ENCODE measurements around the gene ZNF362.
"Not testable (repeated sequence)": the region's sequence is repeated elsewhere in the genome, so short reads cannot be mapped to it uniquely, and the experiment has no call there.

ZNF362 gene, protein sequence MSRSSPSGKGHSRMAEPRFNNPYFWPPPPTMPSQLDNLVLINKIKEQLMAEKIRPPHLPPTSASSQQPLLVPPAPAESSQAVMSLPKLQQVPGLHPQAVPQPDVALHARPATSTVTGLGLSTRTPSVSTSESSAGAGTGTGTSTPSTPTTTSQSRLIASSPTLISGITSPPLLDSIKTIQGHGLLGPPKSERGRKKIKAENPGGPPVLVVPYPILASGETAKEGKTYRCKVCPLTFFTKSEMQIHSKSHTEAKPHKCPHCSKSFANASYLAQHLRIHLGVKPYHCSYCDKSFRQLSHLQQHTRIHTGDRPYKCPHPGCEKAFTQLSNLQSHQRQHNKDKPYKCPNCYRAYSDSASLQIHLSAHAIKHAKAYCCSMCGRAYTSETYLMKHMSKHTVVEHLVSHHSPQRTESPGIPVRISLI

DNA sequence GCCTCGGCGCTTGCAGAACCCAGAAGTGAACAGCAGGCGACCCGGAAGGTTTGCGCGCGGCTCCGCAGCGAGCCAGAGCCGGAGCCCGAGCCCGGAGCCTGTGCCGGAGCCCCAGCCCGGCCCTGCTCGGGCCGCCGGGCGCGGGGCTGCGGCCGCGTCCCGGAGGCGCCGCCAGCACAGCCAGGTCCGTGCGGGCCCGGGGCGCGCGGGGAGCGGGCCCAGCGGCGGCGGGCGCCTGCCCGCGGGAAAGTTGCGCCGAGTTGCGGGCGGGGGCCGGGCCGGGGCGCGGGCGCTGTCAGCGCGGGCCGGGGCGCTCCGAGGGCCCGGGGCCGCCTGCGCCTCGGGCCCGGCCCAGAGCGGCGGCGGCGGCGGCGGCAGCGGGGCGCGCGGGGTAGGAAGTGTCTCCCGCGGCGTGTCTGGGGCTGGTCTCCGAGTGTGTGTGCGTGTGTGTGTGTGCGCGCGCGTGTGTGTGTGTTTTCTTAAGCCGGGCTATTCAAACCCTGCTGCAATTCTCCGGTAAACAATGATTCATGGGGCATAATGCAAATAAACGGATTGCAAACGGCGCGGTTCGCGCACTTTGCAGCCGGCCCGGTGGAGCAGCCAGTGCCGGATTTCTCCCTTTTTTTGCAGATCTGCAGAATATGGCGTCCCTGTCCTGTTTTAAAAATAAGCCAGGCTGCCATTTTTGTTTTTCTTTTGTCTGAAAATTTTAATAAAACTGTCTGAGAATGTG, at the start of gene ZNF362:
Gene ZNF362, plus strand, starts transcription at position 22 of the 736 bp plus-strand sequence. CDS start 14,083 bp downstream, outside the sequence.
- peak; percentile 45 for DNase-seq

DNA sequence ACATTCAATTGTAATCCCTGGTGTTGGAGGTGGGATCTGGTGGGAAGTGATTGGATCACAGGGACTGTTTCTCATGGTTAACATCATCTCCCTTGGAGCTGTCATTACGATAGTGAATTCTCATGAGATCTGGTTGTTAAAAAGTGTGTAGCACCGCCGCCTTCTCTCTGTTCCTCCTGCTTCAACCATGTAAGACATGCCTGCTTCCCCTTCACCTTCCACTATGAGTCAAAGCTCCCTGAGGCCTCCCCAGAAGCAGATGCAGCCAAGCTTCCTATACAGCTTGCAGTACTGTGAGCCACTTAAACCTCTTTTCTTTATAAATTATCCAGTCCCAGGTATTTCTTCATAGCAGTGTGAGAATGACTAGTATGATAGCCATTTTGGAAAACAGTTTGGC, 44.3 kb upstream of the ZNF362 start:
- no peak for DNase-seq

DNA sequence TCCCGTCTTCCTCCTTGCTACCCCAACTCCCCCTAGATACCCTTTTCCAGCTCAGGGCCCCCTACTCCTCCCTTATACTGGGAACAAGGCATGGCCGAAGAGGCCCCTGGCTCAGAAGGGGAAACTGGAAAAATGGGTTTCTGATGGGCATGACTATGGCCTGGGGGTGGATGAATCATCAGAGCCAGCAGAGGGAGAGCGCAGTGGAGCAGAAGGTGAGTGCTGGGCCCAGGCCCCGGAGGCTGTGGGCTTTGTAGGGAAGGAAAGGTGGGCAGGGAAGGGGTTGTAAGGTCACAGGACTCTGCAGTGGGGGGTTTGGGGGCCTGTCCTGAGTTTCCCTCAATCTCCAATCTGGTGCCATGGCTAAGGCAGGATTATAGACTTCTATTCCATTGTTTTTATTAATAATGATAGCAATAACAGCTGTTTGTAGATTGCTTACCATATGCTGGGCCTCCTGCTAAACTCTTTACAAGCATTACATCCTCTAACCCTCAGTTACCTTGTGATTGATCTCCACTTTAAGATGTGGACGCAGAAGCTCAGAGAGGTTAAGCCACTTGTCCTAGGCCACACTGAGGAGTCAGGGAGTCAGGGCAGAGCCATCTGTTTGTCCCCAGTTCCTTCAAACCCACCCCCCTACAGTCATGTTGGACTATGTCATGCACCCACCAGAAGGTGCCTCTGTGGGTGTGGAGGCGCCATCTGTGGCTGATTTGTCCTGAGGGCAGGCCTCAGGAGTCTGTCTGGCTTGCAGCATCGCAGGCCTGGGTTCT, 36.2 kb upstream of the ZNF362 start:
- no peak for DNase-seq

DNA sequence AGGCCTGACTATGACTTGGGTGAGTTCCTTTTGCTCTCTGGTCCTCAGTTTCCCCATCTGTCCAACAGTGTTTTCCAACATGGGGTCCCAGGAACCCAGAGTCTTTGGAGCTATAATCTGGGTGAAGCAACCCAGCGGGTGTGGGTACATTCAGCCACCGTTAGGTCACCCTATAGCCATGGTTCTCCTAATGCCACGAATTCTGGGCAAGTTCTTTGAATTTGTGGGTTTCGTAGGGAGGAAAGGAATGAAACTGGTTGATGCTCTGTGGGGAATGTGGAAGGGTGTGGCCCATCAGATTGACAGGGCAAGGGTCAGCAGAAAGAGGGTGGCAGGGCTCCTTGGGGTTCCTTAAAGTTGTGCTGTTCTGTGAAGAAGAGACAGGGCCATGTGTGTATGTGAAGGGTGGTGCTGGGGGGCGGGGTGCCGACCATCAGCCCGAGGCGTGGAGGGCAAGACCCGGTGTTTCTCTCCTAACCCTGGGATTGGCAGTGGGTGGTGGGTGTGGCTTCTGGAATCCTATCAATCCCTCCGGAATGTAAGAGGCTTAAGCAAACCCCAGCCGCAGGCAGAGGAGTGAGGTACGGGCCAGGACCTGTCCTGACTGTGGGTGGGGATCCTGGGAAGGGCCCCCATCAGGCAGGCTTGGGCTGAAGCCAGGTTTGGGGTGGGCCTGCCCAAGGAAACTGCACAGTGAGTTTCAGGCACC, 35.5 kb upstream of the ZNF362 start:
- DNase-seq: no peak

DNA sequence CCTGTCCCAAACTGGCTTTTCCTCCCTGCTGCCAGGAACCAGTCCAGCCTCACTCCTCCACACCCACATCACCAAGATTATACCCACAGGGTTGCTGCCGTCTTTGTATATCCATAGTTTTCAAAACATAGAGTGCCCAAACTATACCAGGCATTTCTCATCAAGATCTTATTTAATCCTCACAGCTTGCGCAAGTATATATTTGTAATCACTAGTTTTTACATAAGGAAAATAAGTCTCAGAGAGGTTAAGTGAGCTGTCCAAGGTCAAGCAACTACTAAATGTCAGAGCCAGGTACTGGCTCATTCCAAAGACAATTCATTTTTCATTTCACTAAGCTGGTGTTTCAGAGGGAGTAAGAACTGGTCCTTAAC, 34.9 kb upstream of the ZNF362 start:
- DNase-seq: no peak

DNA sequence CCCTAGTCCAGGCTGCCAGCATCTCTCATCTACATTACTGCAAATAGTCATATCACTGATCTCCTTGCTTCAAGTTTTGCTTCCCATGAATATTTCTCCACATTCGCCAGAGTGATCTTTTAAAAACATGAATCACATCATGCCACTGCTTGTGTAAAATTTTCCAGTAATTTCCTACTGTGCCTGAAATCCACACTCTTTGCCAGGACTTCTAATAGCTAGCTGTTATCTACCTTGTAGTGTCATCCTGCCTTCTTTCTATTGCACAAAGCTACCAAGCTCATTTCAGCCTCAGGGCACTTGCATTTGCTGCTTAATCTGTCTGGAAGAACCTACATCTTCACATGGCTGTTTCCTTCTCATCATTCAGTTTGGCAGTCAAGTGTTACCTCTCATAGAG, 33.9 kb upstream of the ZNF362 start:
- DNase-seq: no peak

DNA sequence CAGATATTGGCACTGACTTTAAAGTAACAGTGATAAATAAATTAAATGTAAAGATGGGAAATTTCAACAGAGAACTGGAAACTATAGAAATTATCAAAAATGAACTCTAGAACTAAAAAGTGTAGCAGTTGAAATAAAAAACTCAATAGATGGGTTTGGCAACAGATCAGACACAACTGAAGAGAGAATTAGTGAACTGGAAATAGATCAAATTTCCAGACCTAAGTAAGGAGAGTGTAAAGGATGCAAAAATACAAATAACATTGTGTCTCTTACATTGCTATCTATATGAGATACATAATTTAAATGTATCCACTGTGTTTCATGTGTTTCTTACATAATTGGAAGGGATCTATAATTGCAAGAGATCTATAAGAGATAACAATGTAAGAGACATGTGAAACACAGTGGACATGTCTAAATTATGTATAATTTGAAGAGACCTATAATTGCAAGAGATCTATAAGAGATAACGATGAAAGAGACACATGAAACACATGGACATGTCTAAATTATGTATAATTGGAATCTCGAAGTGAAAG, 32.1 kb upstream of the ZNF362 start:
- no peak for DNase-seq

DNA sequence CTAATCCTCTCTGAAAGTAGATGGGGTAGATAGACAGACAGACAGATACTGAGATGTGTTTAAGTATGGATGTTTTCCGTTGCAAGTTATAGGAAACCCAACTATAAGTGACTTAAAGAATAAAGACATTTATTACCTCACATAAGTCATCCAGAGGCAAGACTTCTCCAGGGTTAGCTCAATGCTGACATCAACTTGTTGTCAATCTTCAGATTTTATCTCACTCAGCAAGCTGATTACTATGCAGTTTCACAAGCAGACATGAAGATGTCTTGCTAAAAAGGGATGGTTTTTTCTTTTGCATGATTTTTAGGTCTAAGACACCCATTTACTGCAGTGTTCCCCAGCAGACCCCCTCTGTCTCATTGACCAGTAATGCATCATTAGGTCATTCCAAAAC, 30.7 kb upstream of the ZNF362 start:
- no peak for DNase-seq

DNA sequence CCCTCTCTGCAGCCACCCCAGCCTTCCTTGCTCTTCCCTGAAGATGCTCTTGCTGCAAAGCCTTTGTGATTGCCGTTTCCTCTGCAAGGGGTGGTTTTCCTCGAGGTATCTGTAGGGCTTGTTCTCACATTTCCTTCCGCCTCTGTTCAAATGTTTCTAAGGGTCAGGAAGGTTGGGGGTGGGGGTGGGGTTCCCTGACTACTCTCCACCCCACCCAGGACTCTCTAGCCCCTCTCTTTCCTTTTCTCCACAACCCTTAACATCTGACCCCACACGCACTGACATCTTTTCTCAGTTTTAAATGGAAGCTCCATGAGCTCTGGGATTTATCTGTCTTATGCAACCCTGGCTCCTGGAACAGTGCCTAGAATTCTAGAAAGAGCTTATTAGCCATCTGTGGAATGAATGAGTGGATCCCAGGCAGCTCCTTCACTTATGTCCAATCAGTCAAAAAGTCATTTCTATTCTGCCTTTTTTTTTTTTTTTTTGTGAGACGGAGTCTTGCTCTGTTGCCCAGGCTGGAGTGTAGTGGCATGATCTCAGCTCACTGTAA, 27.3 kb upstream of the ZNF362 start:
- DNase-seq: no peak

DNA sequence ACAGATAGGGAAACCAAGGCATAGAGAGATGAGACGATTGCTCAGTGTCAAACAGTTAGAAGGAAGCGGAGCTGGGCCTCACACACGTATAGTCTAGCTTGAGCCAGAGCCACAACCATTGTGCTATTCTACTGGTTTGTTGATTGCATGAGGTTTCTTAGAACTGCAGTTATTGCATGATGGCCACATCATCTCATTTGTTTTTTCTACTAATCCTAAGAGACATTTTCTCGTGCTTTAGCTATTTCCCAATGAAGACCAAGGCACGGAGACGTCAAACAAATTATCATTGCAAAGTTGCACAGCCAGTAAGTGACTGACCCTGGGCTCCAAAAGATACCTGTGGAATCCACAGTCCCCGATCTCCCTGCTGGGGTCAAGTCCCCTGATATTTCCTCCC, 25.1 kb upstream of the ZNF362 start:
- DNase-seq: no peak

DNA sequence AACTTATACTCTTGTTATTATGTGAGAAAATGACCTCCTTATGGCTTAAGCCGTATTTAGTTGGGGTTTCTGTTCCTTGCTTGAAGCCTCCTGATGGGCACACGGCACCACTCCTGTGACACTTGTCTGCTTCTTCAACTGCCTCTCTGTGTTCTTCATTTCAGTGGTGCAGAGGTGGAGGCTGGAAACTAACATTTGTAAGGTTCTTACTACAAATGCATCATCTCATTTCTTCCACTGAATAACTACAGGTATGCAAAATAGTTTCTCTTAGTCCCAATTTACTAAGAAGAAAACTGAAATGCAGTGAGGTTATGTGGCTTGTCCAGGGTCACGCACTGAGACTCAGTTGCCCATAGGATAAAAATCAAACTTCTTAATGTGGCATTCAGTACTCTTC, 23.6 kb upstream of the ZNF362 start:
- DNase-seq: no peak

DNA sequence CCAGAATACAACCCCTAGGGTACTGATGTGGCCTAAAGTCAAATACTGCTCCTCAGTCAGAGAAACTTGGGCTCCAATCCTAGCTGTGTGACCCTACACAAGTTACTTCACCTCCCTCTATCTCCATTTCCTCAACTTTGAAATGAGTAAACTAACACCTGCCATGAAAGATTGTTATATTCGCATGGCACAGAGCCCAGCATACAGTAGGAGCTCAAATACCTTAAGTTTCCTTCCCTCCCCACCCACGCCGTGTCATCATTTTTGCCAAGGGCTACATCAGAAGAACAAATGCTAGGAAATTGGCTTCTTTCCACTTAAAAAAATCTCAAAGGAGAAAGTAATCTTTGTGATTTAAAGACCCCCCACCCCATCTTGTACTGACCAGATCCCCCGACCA, 22.2 kb upstream of the ZNF362 start:
- DNase-seq: no peak

DNA sequence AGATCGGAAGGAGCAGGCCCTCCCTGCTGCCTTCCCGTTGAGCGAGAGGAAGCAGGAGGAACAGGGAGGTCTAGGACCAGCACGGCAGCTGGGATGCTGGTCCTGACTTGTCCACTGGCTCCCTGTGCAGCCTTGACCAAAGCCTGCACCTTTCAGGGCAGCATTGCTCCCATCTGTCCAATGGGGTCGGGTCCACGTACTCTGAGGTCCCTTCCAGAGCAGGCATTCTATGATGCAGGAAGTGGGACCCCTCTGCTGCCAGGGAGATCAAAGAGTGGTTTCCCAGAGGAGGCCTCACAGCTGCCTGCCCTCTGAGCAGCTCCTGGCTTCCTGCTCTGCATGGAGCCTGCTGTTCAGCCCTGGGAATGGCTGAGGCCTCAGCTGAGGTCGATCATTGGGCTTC, 21.7 kb upstream of the ZNF362 start:
- no peak for DNase-seq

DNA sequence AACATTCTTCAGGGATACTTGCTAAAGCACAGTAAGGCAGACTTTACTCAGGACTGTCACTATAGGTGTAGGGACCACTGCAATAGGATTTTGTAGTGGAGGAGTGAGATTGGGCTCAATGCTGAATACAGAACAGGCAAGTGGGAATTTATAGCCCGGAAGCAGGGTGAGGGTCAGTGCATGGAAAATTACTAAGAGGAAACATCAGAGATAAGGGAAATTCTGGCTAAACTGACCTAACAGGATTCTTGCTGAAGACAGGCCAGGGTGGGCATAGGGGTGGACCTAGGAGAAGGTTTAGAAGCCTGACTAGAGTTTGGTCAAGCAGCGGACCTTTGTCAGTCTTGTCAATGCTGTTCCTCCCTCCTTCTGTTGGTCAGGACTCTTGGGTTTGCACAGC, 20.8 kb upstream of the ZNF362 start:
- no peak for DNase-seq

DNA sequence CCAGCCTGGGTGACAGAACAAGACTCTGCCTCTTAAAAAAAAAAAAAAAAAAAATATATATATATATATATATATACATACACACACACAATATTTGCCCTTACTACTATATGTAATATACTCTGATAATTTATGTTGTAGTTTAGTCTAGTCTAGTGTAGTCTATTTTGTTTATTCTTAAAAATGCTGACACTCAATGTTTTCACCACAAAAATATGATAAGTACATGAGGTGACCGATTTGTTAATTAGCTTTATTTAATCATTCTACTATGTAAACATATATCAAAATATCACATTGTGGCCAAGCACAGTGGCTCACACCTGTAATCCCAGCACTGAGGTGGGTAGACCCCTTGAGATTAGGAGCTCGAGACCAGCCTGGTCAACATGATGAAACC, 19.8 kb upstream of the ZNF362 start:
- no peak for DNase-seq

DNA sequence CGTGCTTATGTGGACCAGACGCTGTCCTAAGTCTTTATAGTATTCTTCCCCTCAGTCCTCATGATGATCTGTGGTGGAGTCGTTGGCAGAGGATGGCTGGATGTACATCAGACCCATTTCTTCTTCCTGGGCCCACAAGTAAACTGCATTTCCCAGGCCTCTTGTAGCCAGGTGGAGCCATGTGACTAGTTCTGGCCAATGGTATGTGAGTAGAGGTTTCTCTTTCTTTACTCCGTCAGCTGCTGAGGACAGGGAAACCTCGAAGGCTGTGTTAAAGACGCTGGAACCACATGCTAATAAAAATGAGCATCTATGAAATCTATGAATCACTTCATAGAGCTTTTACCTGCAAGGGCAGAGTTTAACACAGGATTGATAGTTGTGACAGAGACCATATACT, 18.7 kb upstream of the ZNF362 start:
- no peak for DNase-seq

DNA sequence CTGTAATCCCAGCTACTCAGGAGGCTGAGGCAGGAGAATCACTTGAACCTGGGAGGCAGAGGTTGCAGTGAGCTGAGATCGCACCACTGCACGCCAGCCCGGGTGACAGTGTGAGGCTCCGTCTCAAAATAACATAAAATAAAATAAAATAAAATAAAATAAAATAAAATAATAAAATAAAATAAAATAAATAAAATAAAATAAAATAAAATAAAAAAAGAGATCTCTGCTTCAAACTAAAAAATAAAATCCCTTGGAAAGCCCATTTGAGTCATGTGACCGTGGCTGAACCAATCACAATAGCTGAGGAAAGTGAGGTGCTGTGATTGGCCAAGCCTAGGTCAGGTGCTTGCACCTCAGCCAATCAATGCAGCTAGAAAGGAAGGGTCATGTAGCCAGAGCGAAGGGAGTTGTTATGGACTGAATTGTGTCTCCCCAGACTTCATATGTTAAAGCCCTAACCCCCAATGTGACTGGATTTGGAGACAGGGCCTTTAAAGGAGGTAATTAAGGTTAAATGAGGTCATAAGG, 18.0 kb upstream of the ZNF362 start:
- DNase-seq: not testable (repeated sequence)

DNA sequence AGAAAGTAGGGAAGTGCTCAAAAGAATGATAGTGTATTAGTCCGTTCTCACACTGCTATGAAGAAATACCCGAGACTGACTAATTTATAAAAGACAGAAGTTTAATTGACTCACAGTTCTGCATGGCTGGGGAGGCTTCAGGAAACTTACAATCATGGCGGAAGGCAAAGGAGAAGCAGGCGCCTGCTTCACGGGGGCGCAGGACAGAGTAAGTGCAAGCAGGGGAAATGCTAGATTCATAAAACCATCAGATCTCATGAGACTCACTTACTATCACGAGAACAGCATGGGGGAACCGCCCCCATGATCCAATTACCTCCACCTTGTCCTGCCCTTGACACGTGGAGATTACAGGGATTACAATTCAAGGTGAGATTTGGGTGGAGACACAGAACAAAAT, 16.9 kb upstream of the ZNF362 start:
- DNase-seq: not testable (repeated sequence)

DNA sequence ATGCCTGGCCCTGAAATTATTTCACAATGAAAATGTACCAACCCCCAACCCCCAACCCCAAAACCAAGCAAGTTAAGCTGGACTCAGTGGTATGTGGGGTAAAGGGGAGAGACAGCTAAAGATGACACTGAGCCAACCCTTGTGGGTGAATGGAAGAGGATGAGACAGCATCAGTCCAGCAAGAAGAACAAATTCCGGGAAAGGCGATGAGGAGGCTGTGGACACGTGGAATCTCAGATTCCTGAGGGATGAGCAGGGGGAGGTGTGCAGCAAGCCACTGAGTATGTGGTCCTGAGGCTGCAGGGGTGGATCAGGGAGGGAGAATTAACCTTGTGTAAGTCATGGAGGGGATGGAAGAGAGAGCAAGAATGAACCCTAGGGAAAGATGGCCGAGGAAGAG, 14.4 kb upstream of the ZNF362 start:
- DNase-seq: no peak

DNA sequence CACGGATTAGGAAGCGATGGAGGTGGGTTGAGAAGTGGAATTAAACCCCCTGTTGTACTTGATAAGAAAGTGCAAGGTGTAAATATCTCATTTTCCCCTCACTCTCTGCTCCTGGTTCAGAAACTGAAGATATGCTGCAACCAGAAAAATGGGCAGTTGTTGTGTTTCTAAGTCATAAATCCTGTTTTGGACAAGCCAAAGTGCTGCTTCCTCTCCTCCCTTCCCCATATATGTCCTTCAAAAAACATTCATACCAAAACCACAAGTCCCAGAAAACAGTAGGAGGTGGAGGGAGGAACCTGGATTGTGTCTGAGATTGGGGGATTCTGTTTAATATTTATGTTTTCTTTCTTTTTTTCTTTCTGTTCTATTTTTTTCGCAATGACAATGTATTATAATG, 13.6 kb upstream of the ZNF362 start:
- DNase-seq: no peak

DNA sequence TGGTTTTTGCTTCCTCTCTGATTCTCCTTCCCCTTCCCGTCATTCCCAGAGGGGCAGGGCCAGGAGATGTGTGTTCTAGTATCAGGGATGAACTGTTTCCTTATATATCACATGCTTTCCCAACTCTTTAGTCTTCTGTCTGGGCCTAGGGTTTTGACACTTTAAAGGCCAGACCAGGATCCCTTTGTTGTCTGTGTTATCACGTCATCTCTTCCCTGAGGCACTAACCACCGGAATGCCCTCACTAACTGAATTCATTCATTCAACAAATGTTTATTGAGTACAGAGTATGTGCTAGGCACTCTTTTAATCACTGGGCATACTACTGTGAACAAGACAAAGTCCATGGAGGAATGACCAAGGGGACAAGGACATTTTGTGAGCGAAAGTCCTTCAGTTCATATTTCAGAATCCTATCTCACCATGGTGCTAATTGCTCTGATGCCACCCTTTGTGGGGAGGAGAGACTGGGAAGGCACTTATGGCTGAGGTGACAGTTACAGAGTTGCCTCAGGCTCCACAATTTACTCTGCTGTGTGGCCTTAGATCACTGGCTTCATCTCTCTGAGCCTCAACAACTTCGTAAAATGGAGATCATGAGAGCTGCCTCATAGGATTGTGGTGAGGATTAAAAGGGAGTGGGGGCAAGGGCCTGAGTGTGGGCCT, 12.0 kb upstream of the ZNF362 start:
- no peak for DNase-seq

DNA sequence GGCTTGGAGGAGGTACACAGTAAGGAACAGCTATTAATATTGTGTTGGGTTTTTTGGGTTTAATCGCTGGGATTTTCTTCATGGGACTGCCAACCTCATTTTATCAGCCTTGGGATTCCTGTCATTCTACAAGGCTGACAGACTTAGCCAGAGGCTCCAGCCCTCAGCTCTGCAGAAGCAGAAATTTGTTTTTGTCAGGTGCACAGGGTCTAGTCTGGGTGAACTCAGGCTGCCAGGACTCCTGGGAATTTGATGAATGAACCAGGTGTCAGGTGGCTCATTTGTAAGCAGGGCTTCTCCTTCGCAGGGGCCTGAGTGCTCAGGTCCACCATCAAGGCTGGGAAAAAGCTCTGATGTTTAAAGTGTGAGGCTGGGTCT, 11.5 kb upstream of the ZNF362 start:
- DNase-seq: peak; percentile 8
